H1 (cell line): ENCODE data around the gene LCN9. TPM values are rescaled to one million over a fixed set of nuclear protein-coding genes. Genes with fewer than 3 reads are reported as not detected.

Experiments
- CTCF ChIA-PET: fragments of 300-600 bp; sonication (Branson Sonifier 250); formaldehyde crosslinking; loops from one replicate; lab custom pipeline; 2021; ENCODE audit not compliant: partially characterized antibody; lab: Charles Lee
- POLR2A ChIA-PET: fragments of 300-600 bp; sonication (Branson Sonifier 250); formaldehyde crosslinking; loops from one replicate; lab custom pipeline; 2021; ENCODE audit warnings: inconsistent platforms; ENCODE audit not compliant: partially characterized antibody; lab: Charles Lee
- DNase-seq, 2 experiments: peaks; one replicate each; pipeline versions ENCODE4 v3.0.0 to v3.0.0-alpha.2; 2010 to 2022; ENCODE audit warnings: low spot score in 2 of 2, low read depth in 1 of 2, mixed read lengths in 1 of 2
- FAIRE-seq: peaks from 2 replicates; lab custom pipeline; 2011; peaks lifted over from hg19 to GRCh38; lab: Jason Lieb, UNC
- H2AFZ ChIP-seq: 2 replicates; pipeline ENCODE4 v1.8.1; 2012; ENCODE audit warnings: low read length, inconsistent platforms
- H2AK5ac ChIP-seq: 2 replicates; pipeline ENCODE4 v1.6.1; 2013; ENCODE audit warnings: low read depth, low read length
- H2BK120ac ChIP-seq: replicated peaks from 2 replicates; pipeline ENCODE3; 2013; ENCODE audit warnings: low read depth, low read length, inconsistent platforms
- H2BK12ac ChIP-seq: 2 replicates; pipeline ENCODE4 v1.6.1; 2013; ENCODE audit warnings: low read depth, low read length
- H2BK15ac ChIP-seq: 2 replicates; pipeline ENCODE4 v1.6.1; 2013; ENCODE audit warnings: low read length
- H2BK20ac ChIP-seq: 2 replicates; pipeline ENCODE4 v1.6.1; 2013; ENCODE audit warnings: low read length
- H2BK5ac ChIP-seq: 2 replicates; pipeline ENCODE4 v1.6.1; 2013; ENCODE audit warnings: low read depth, low read length
- H3K14ac ChIP-seq: 2 replicates; pipeline ENCODE4 v1.6.1; 2013; ENCODE audit warnings: inconsistent platforms; ENCODE audit not compliant: insufficient read length
- H3K18ac ChIP-seq: 2 replicates; pipeline ENCODE4 v1.6.1; 2013; ENCODE audit warnings: low read length; ENCODE audit errors: extremely low read depth
- H3K23ac ChIP-seq: 2 replicates; pipeline ENCODE4 v1.6.1; 2013; ENCODE audit warnings: inconsistent platforms; ENCODE audit not compliant: insufficient read length
- H3K23me2 ChIP-seq: 2 replicates; pipeline ENCODE4 v1.6.1; 2013; ENCODE audit warnings: low read depth, low read length
- H3K27ac ChIP-seq: 2 replicates; pipeline ENCODE4 v1.6.1; 2011; ENCODE audit warnings: low read depth, low read length, inconsistent platforms
- H3K27me3 ChIP-seq, 4 experiments: replicated peaks in 1 of 4; 1 replicate in 1 of 4; 2 replicates in 3 of 4; pipeline versions ENCODE4 v1.6.1 to v1.8.1; 2011 to 2013; ENCODE audit warnings: low read length in 3 of 4, mild to moderate bottlenecking in 3 of 4, inconsistent platforms in 2 of 4, mixed read lengths in 2 of 4, moderate library complexity in 1 of 4; ENCODE audit not compliant: control insufficient read depth in 3 of 4, insufficient read depth in 3 of 4; ENCODE audit errors: extremely low read depth in 1 of 4
- H3K36me3 ChIP-seq, 4 experiments: 2 replicates each; pipeline versions ENCODE4 v1.6.1 to v1.8.1; 2011 to 2013; ENCODE audit warnings: mild to moderate bottlenecking in 4 of 4, low read length in 3 of 4, moderate library complexity in 2 of 4, control low read depth in 1 of 4, inconsistent platforms in 1 of 4; ENCODE audit not compliant: insufficient read depth in 4 of 4, control insufficient read depth in 2 of 4
- H3K4ac ChIP-seq: replicated peaks from 2 replicates; pipeline ENCODE3; 2013; ENCODE audit warnings: low read length, low read depth, mixed read lengths, inconsistent platforms; ENCODE audit not compliant: insufficient read length
- H3K4me1 ChIP-seq, 4 experiments: replicated peaks in 1 of 4; 1 replicate in 1 of 4; 2 replicates in 3 of 4; pipeline versions ENCODE4 v1.6.1 to v1.8.1; 2011 to 2013; ENCODE audit warnings: low read length in 3 of 4, inconsistent platforms in 2 of 4, mixed read lengths in 1 of 4; ENCODE audit not compliant: insufficient read depth in 4 of 4, control insufficient read depth in 3 of 4
- H3K4me2 ChIP-seq, 2 experiments: 2 replicates each; pipeline versions ENCODE4 v1.6.1 to v1.8.1; 2011 to 2013; ENCODE audit warnings: low read depth in 2 of 2, low read length in 2 of 2, control low read depth in 1 of 2, inconsistent platforms in 1 of 2, mild to moderate bottlenecking in 1 of 2; ENCODE audit not compliant: insufficient read depth in 1 of 2
- H3K4me3 ChIP-seq, 4 experiments: fragments of 200-600, 300-600 bp in 1 of 4; sonication (generic), shearing (Covaris generic), sonication (Bioruptor Twin) in 1 of 4; 2 replicates each; pipeline versions ENCODE4 v1.5.1 to v1.8.1; 2011 to 2016; ENCODE audit warnings: low read length in 4 of 4, low read depth in 3 of 4, control low read depth in 2 of 4, inconsistent platforms in 2 of 4, mild to moderate bottlenecking in 2 of 4, mixed read lengths in 1 of 4, moderate library complexity in 1 of 4; ENCODE audit not compliant: insufficient read depth in 2 of 4; ENCODE audit errors: extremely low read depth in 1 of 4
- H3K56ac ChIP-seq: replicated peaks from 2 replicates; pipeline ENCODE3; 2013; ENCODE audit warnings: low read depth, mild to moderate bottlenecking, mixed read lengths, low read length, inconsistent platforms; ENCODE audit not compliant: insufficient read length
- H3K79me1 ChIP-seq: 2 replicates; pipeline ENCODE4 v1.6.1; 2013; ENCODE audit warnings: low read depth, low read length, control low read depth
- H3K79me2 ChIP-seq, 2 experiments: 2 replicates each; pipeline versions ENCODE4 v1.6.1 to v1.8.1; 2012 to 2013; ENCODE audit warnings: low read length in 2 of 2, mild to moderate bottlenecking in 2 of 2, inconsistent platforms in 1 of 2; ENCODE audit not compliant: insufficient read depth in 2 of 2, control insufficient read depth in 1 of 2
- H3K9ac ChIP-seq, 4 experiments: replicated peaks in 1 of 4; 1 replicate in 1 of 4; 2 replicates in 3 of 4; pipeline versions ENCODE4 v1.6.1 to v1.8.1; 2011 to 2013; ENCODE audit warnings: low read depth in 3 of 4, low read length in 3 of 4, control low read depth in 2 of 4, mild to moderate bottlenecking in 2 of 4, moderate library complexity in 2 of 4, inconsistent platforms in 1 of 4; ENCODE audit errors: extremely low read depth in 1 of 4
- H3K9me3 ChIP-seq, 2 experiments: 2 replicates each; pipeline versions ENCODE4 v1.6.1 to v1.8.1; 2012 to 2013; ENCODE audit warnings: mild to moderate bottlenecking in 2 of 2, moderate library complexity in 2 of 2, control low read depth in 1 of 2, inconsistent platforms in 1 of 2, low read depth in 1 of 2, low read length in 1 of 2, mixed read lengths in 1 of 2; ENCODE audit not compliant: insufficient read depth in 2 of 2
- H4K20me1 ChIP-seq, 2 experiments: replicated peaks in 1 of 2; 2 replicates each; pipeline versions ENCODE3 to v1.8.1; 2011 to 2013; ENCODE audit warnings: inconsistent platforms in 2 of 2, low read length in 2 of 2, mild to moderate bottlenecking in 1 of 2; ENCODE audit not compliant: insufficient read depth in 2 of 2, control insufficient read depth in 1 of 2
- H4K5ac ChIP-seq: 2 replicates; pipeline ENCODE4 v1.6.1; 2013; ENCODE audit warnings: low read length, low read depth, mixed read lengths, inconsistent platforms; ENCODE audit not compliant: insufficient read length
- H4K8ac ChIP-seq: 2 replicates; pipeline ENCODE4 v1.8.0; 2013; ENCODE audit warnings: mild to moderate bottlenecking, moderate library complexity, low read length, inconsistent platforms; ENCODE audit not compliant: insufficient read depth; ENCODE audit errors: extremely low read depth
- H4K91ac ChIP-seq: replicated peaks from 2 replicates; pipeline ENCODE3; 2013; ENCODE audit warnings: low read length, mixed read lengths, inconsistent platforms; ENCODE audit not compliant: insufficient read length
- BACH1 ChIP-seq: IDR thresholded peaks from 2 replicates; pipeline ENCODE4 v1.6.1; 2012; ENCODE audit warnings: low read length, improper control_type of control experiment
- CTBP2 ChIP-seq: IDR thresholded peaks from 2 replicates; pipeline ENCODE4 v1.7.0; 2011; ENCODE audit warnings: borderline replicate concordance, mild to moderate bottlenecking, moderate library complexity, mixed read lengths, low read length; ENCODE audit not compliant: insufficient read depth, insufficient read length
- EP300 ChIP-seq, 2 experiments: IDR thresholded peaks; 1 replicate in 1 of 2; 2 replicates in 1 of 2; pipeline ENCODE4 v1.6.1; 2011 to 2012; ENCODE audit warnings: low read depth in 2 of 2, low read length in 2 of 2, mild to moderate bottlenecking in 2 of 2, borderline replicate concordance in 1 of 2, inconsistent platforms in 1 of 2, moderate library complexity in 1 of 2
- FOSL1 ChIP-seq: IDR thresholded peaks from 2 replicates; pipeline ENCODE4 v1.6.1; 2011; ENCODE audit warnings: mild to moderate bottlenecking, low read depth, low read length, moderate library complexity; ENCODE audit not compliant: insufficient read depth
- GTF2F1 ChIP-seq: IDR thresholded peaks from 2 replicates; pipeline ENCODE4 v1.6.1; 2012; ENCODE audit warnings: low read depth, low read length, improper control_type of control experiment, borderline replicate concordance
- NRF1 ChIP-seq: IDR thresholded peaks from 2 replicates; pipeline ENCODE4 v1.6.1; 2011; ENCODE audit warnings: mild to moderate bottlenecking, low read depth, low read length, improper control_type of control experiment
- POLR2AphosphoS5 ChIP-seq: IDR thresholded peaks from 2 replicates; pipeline ENCODE4 v1.6.1; 2011; ENCODE audit warnings: low read depth, low read length
- SP1 ChIP-seq: IDR thresholded peaks from 2 replicates; pipeline ENCODE4 v1.6.1; 2011; ENCODE audit warnings: low read depth, low read length
- WGBS, 2 experiments: shearing (Covaris generic) in 1 of 2; methylation state at CpG; one replicate each; pipeline versions ENCODE4 v1.1.6 to v1.1.7; 2013 to 2015; ENCODE audit warnings: low lambda C conversion rate in 2 of 2, mixed read lengths in 2 of 2, inconsistent platforms in 1 of 2, low coverage in 1 of 2, missing lambda C conversion rate in 1 of 2; ENCODE audit not compliant: insufficient replicate concordance in 2 of 2, insufficient coverage in 1 of 2, insufficient read length in 1 of 2; ENCODE audit errors: extremely low coverage in 1 of 2, missing lambda C conversion rate in 1 of 2; 5-methylcytosine and 5-hydroxymethylcytosine counted together
- polyA plus RNA-seq, 7 experiments: library from polyadenylated mRNA; depleted of rRNA in 3 of 7; stranded (reverse) in 5 of 7; unstranded in 2 of 7; fragments of >200 nt in 5 of 7; fragments of 200-250 nt in 2 of 7; gene quantifications; 1 replicate in 5 of 7; 2 replicates in 1 of 7; 4 replicates in 1 of 7; pipeline versions ENCODE4 v1.2.1 to v1.2.3, GENCODE V29; 2011 to 2013; ENCODE audit warnings: missing spikeins in 2 of 7, mixed read lengths in 2 of 7
- total RNA-seq: library from RNA; stranded (reverse); fragmentation: NEBNext Ultra II Directional; extraction: Animal tissue kit (Norgen Biotek cat#: 25700); gene quantifications from 2 replicates; pipeline ENCODE4 v1.2.1, GENCODE V29; 2021

The LCN9 gene
- total and polyA plus RNA-seq, 2 of the 8 experiments (the other 6 are each of a cell fraction or from before 2014, with no cell fraction given), result 2.3 to 3.1 TPM

DNA sequence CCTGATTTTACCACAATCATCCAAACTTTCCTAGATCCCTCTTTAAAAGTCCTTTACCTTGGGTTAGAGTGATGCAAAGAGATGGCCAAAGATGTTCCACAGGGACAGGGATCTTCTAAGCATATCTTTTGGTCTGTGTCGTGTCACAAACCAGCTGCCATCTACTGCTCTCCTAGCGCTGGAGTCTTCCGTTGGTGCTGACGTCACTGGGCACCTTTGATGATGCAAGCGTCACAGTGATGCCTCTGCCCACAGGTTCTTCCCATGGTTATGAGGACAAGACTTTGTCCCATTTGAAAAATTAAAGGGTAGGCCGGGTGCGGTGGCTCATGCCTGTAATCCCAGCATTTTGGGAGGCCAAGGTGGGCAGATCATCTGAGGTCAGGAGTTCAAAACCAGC lies 22.1 kb upstream of the LCN9 start:
- Histone ChIP-seq H2AK5ac (no peak overlapping the region), H3K4me1 (peaks cover 0 to 6% (median 2%) of the 10 kb centered on the region in 4 experiments; a peak in 3 of 7 replicates), H3K23me2 (no peaks in the 10 kb centered on the region; the same call in 1 of the 2 replicates), H3K4me3 (no peak overlapping the region), H2AFZ (no peak overlapping the region), H2BK20ac (no peak overlapping the region), H3K4me2 (no peak overlapping the region), H3K27me3 (no peaks in the 10 kb centered on the region), H3K56ac (no peak overlapping the region), H2BK15ac (no peak overlapping the region), H4K8ac (no peak overlapping the region), H2BK120ac (no peak overlapping the region), H3K36me3 (peaks cover 0 to 5% (median 0%) of the 10 kb centered on the region in 4 experiments; a peak in 2 of 8 replicates), H3K27ac (no peak overlapping the region), H3K18ac (no peak overlapping the region), H3K9me3 (peaks cover 1 to 13% of the 10 kb centered on the region in 2 experiments; a peak in 3 of 4 replicates), H3K79me2 (no peaks in the 10 kb centered on the region), H4K20me1 (no peaks in the 10 kb centered on the region), H4K91ac (no peak overlapping the region), H3K14ac (no peak overlapping the region), H2BK5ac (no peak overlapping the region), H3K79me1 (no peaks in the 10 kb centered on the region), H3K4ac (no peak overlapping the region), H2BK12ac (no peak overlapping the region), H3K9ac (no peak overlapping the region), H4K5ac (no peak overlapping the region), H3K23ac (no peak overlapping the region)
- DNase-seq (no peak), FAIRE-seq (no peak)
- POLR2A ChIA-PET, result interaction anchor here (1.2 kb wide), 1 partner anchor 9 kb away, joined by 3 read pairs; no protein-coding TSS in a partner anchor
- WGBS, 2 experiments, result 89% methylated on average over 7 of the region's 7 CpGs; no CpG with 5 or more reads in 1 of the 2 experiments
- CTCF ChIA-PET, result interaction anchor here (1.2 kb wide), 1 partner anchor 25 kb away, joined by 3 read pairs; no protein-coding TSS in a partner anchor
- TF ChIP-seq NRF1, result no peak
- TF ChIP-seq EP300 (IDR thresholded peaks at IDR 0.05; ENCODE audit: borderline replicate concordance in 1 of 2, low read depth in 2 of 2, low read length in 2 of 2), result no peak
- TF ChIP-seq SP1, result no peak
- no peak for TF ChIP-seq GTF2F1
- TF ChIP-seq CTBP2, result no peak
- TF ChIP-seq POLR2AphosphoS5, result no peak
- no peak for TF ChIP-seq BACH1
- no peak for TF ChIP-seq FOSL1
